H9 (cell line): ENCODE measurements around the gene GSN. TPM values are rescaled to one million over a fixed set of nuclear protein-coding genes. Genes with fewer than 3 reads are reported as not detected.
A peak's percentile ranks its signal among the peaks of the same experiment; 100 is the strongest.

ENCODE experiments used
- DNase-seq: peaks from one replicate; pipeline ENCODE4 v3.0.0-alpha.2; 2017
- H2AFZ ChIP-seq: one replicate; pipeline ENCODE4 v1.6.1; 2013; ENCODE audit warnings: mild to moderate bottlenecking, low read length, control low read depth, moderate library complexity
- H2AK5ac ChIP-seq: 2 replicates; pipeline ENCODE4 v1.6.1; 2013; ENCODE audit warnings: low read length, control low read depth, mixed read lengths; ENCODE audit not compliant: insufficient read length
- H2BK120ac ChIP-seq: one replicate; pipeline ENCODE4 v1.6.1; 2013; ENCODE audit warnings: low read depth, mild to moderate bottlenecking, low read length, control low read depth, inconsistent platforms; ENCODE audit not compliant: poor library complexity, severe bottlenecking
- H2BK12ac ChIP-seq: 2 replicates; pipeline ENCODE4 v1.6.1; 2013; ENCODE audit warnings: low read length, control low read depth, mixed read lengths, low read depth; ENCODE audit not compliant: insufficient read length
- H2BK15ac ChIP-seq: 2 replicates; pipeline ENCODE4 v1.6.1; 2013; ENCODE audit warnings: low read depth, low read length, control low read depth
- H2BK20ac ChIP-seq: one replicate; pipeline ENCODE4 v1.6.1; 2013; ENCODE audit warnings: low read depth, mild to moderate bottlenecking, low read length, control low read depth, inconsistent platforms; ENCODE audit not compliant: poor library complexity, severe bottlenecking
- H2BK5ac ChIP-seq: 2 replicates; pipeline ENCODE4 v1.6.1; 2013; ENCODE audit warnings: low read length, control low read depth, mixed read lengths; ENCODE audit not compliant: insufficient read length
- H3K14ac ChIP-seq: 2 replicates; pipeline ENCODE4 v1.6.1; 2013; ENCODE audit warnings: low read length, control low read depth; ENCODE audit not compliant: insufficient read depth
- H3K18ac ChIP-seq: 2 replicates; pipeline ENCODE4 v1.6.1; 2013; ENCODE audit warnings: low read depth, mild to moderate bottlenecking, mixed read lengths, low read length, control low read depth; ENCODE audit not compliant: insufficient read length
- H3K23ac ChIP-seq: 2 replicates; pipeline ENCODE4 v1.6.1; 2013; ENCODE audit warnings: low read length, control low read depth, mixed read lengths, low read depth; ENCODE audit not compliant: insufficient read length
- H3K23me2 ChIP-seq: 2 replicates; pipeline ENCODE4 v1.6.1; 2013; ENCODE audit warnings: low read depth, mild to moderate bottlenecking, mixed read lengths, low read length, control low read depth; ENCODE audit not compliant: insufficient read length, poor library complexity, severe bottlenecking
- H3K27ac ChIP-seq: 2 replicates; pipeline ENCODE4 v1.5.1; 2013; ENCODE audit warnings: low read length, control low read depth, mixed read lengths, low read depth; ENCODE audit not compliant: insufficient read length
- H3K27me3 ChIP-seq: 2 replicates; pipeline ENCODE4 v1.6.1; 2013; ENCODE audit warnings: low read length, control low read depth, inconsistent platforms; ENCODE audit not compliant: insufficient read depth
- H3K4ac ChIP-seq: 2 replicates; pipeline ENCODE4 v1.6.1; 2013; ENCODE audit warnings: low read depth, mild to moderate bottlenecking, control low read depth, inconsistent platforms, low read length, moderate library complexity
- H3K4me1 ChIP-seq: 2 replicates; pipeline ENCODE4 v1.6.1; 2013; ENCODE audit warnings: low read length, control low read depth, inconsistent platforms; ENCODE audit not compliant: insufficient read depth
- H3K4me2 ChIP-seq: 2 replicates; pipeline ENCODE4 v1.6.1; 2013; ENCODE audit warnings: low read length, control low read depth, mixed read lengths; ENCODE audit not compliant: insufficient read length, insufficient read depth
- H3K56ac ChIP-seq: 2 replicates; pipeline ENCODE4 v1.6.1; 2013; ENCODE audit warnings: low read depth, mild to moderate bottlenecking, mixed read lengths, low read length, control low read depth; ENCODE audit not compliant: insufficient read length
- H3K79me1 ChIP-seq: 2 replicates; pipeline ENCODE4 v1.6.1; 2013; ENCODE audit warnings: low read depth, mild to moderate bottlenecking, moderate library complexity, low read length, control low read depth, inconsistent platforms; ENCODE audit not compliant: insufficient read depth, poor library complexity, severe bottlenecking
- H3K79me2 ChIP-seq: 2 replicates; pipeline ENCODE4 v1.6.1; 2013; ENCODE audit warnings: low read length, control low read depth, inconsistent platforms; ENCODE audit not compliant: insufficient read depth
- H3K9ac ChIP-seq: 2 replicates; pipeline ENCODE4 v1.6.1; 2013; ENCODE audit warnings: low read length, control low read depth, mixed read lengths; ENCODE audit not compliant: insufficient read length; ENCODE audit errors: extremely low read depth
- H3K9me3 ChIP-seq: one replicate; pipeline ENCODE4 v1.6.1; 2013; ENCODE audit warnings: low read depth, low read length, inconsistent platforms; ENCODE audit not compliant: control insufficient read depth
- H3T11ph ChIP-seq: one replicate; pipeline ENCODE4 v1.6.1; 2013; ENCODE audit warnings: mild to moderate bottlenecking, low read length, control low read depth, inconsistent platforms
- H4K20me1 ChIP-seq: one replicate; pipeline ENCODE4 v1.6.1; 2013; ENCODE audit not compliant: control insufficient read depth, insufficient read length, insufficient read depth
- H4K5ac ChIP-seq: 2 replicates; pipeline ENCODE4 v1.6.1; 2013; ENCODE audit warnings: low read depth, mild to moderate bottlenecking, mixed read lengths, low read length, control low read depth; ENCODE audit not compliant: insufficient read length
- H4K8ac ChIP-seq: replicated peaks from 2 replicates; pipeline ENCODE4 v1.6.1; 2013; ENCODE audit warnings: low read length, control low read depth, mixed read lengths, low read depth; ENCODE audit not compliant: insufficient read length
- H4K91ac ChIP-seq: 2 replicates; pipeline ENCODE4 v1.6.1; 2013; ENCODE audit warnings: low read depth, mild to moderate bottlenecking, moderate library complexity, mixed read lengths, low read length, control low read depth; ENCODE audit not compliant: insufficient read length
- H3K27ac Mint-ChIP-seq, 3 experiments: 2 replicates in 2 of 3; 3 replicates in 1 of 3; pipeline ENCODE4 v1.8.0; 2020 to 2021; ENCODE audit warnings: mixed read lengths in 3 of 3, mild to moderate bottlenecking in 1 of 3, moderate library complexity in 1 of 3
- H3K27me3 Mint-ChIP-seq: 2 replicates; pipeline ENCODE4 v1.8.0; 2021; ENCODE audit warnings: low read depth, mild to moderate bottlenecking, moderate library complexity, mixed read lengths
- H3K36me3 Mint-ChIP-seq, 3 experiments: 2 replicates in 2 of 3; 3 replicates in 1 of 3; pipeline ENCODE4 v1.8.0; 2020 to 2021; ENCODE audit warnings: low read depth in 3 of 3, mixed read lengths in 3 of 3; ENCODE audit not compliant: insufficient read depth in 1 of 3
- H3K4me1 Mint-ChIP-seq, 2 experiments: 2 replicates each; pipeline ENCODE4 v1.8.0; 2020; ENCODE audit warnings: mixed read lengths in 2 of 2
- H3K4me3 Mint-ChIP-seq, 2 experiments: 2 replicates in 1 of 2; 3 replicates in 1 of 2; pipeline ENCODE4 v1.8.0; 2020 to 2021; ENCODE audit warnings: mild to moderate bottlenecking in 2 of 2, mixed read lengths in 2 of 2, moderate library complexity in 1 of 2
- H3K9me3 Mint-ChIP-seq, 2 experiments: 2 replicates in 1 of 2; 3 replicates in 1 of 2; pipeline ENCODE4 v1.8.0; 2020; ENCODE audit warnings: mild to moderate bottlenecking in 2 of 2, mixed read lengths in 2 of 2, moderate library complexity in 1 of 2
- CTCF ChIP-seq: fragments of 200-600 bp; sonication (generic); conservative IDR thresholded peaks from 3 replicates; pipeline ENCODE4 v1.8.0; 2021; ENCODE audit warnings: antibody characterized with exemption, mild to moderate bottlenecking
- WGBS: extraction: QIAGEN DNeasy Blood & Tissue Kit; methylation state at CpG from one replicate; pipeline ENCODE4 v1.1.7; 2013; ENCODE audit warnings: missing lambda C conversion rate, low lambda C conversion rate, mixed read lengths; ENCODE audit not compliant: insufficient read length; ENCODE audit errors: extremely low coverage; 5-methylcytosine and 5-hydroxymethylcytosine counted together
- total RNA-seq: library from RNA; stranded (reverse); gene quantifications from 2 replicates; pipeline ENCODE4 v1.2.1, GENCODE V29; 2021

The GSN gene
- total RNA-seq, 1 experiment from 2014 or later: 14.9 TPM

- Mint-ChIP-seq H3K4me1 (peaks cover 23 to 25% of the 10 kb centered on the region in 2 experiments), H3K27ac (no peak overlapping the region; a peak in 1 of 7 replicates), H3K9me3 (no peaks in the 10 kb centered on the region; a peak in 1 of 5 replicates), H3K4me3 (no peak overlapping the region), H3K27me3 (peaks cover 95% of the 10 kb centered on the region), H3K36me3 (peaks cover 0 to 3% (median 0%) of the 10 kb centered on the region in 3 experiments; a peak in 4 of 7 replicates)
- Histone ChIP-seq H3K4ac (no peak overlapping the region), H3K4me1 (peaks cover 3% of the 10 kb centered on the region; the same call in 1 of the 2 replicates), H4K91ac (no peak overlapping the region), H2AFZ (no peak overlapping the region), H4K5ac (no peak overlapping the region), H3K9me3 (no peaks in the 10 kb centered on the region), H3K23me2 (no peaks in the 10 kb centered on the region), H4K8ac (no peak overlapping the region), H3K4me2 (no peak overlapping the region), H3K18ac (no peak overlapping the region), H3K56ac (no peak overlapping the region), H2BK20ac (no peak overlapping the region), H3K9ac (no peak overlapping the region), H3T11ph (no peak overlapping the region), H3K79me1 (no peaks in the 10 kb centered on the region), H3K14ac (no peak overlapping the region), H2BK5ac (no peak overlapping the region), H2AK5ac (no peak overlapping the region), H3K27me3 (peaks cover 34% of the 10 kb centered on the region; the same call in 1 of the 2 replicates), H3K27ac (no peak overlapping the region), H2BK12ac (no peak overlapping the region), H2BK120ac (no peak overlapping the region), H2BK15ac (no peak overlapping the region), H4K20me1 (no peaks in the 10 kb centered on the region), H3K79me2 (no peaks in the 10 kb centered on the region), H3K23ac (no peak overlapping the region)
- DNase-seq: peak; percentile 56
- peak; percentile 83 for TF ChIP-seq CTCF
- no CpG with 5 or more reads among the region's 13 CpGs for WGBS
Observed at GRCh38 chr9:121278477-121279261, 10.7 kb downstream of the GSN start.
